ENCODE data around the gene PNMA1.

The PNMA1 gene

DNA sequence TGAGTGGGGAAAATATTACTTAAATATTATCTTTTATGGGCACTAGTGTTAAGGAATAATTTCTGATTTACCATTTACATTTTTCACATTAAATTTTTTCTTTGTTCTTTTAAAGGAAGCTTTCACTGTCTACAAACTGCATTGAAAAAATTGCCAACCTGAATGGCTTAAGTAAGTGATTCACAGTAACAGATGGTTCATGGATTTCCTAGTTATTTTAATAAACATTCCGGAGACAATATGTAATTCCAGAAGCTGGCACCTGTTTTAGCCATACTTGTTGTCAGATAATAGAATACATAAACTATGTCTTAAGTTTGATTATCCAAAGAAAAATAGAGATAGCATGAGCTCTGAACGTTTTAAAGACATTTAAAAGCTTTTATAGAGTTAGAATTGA, 52.3 kb downstream of the PNMA1 start:
- DNase-seq = peak; percentile 87

Data from NCI-H2171 treated with DMSO at 0.1 percent for 48 hours (cell line).